Heart left ventricle (tissue), 16 donors: ENCODE data around the gene RAB6B. TPM values are rescaled to one million over a fixed set of nuclear protein-coding genes. Genes with fewer than 3 reads are reported as not detected.

Experiments
- ATAC-seq, 4 donors: fragments of 200-7000 bp; cut with Tn5 transposase; one replicate each; pipeline ENCODE4 v1.9.1; 2020 to 2022; ENCODE audit warnings: moderate library complexity in 4 of 4, mild to moderate bottlenecking in 3 of 4, moderate number of reproducible peaks in 1 of 4
- DNase-seq, 5 donors: peaks; one replicate each; pipeline ENCODE4 v3.0.0-alpha.2; 2020
- H3K27ac ChIP-seq, 12 donors: fragments of 200-600 bp; sonication (generic) in 4 of 12; one replicate each; pipeline versions ENCODE4 v1.5.0 to v1.8.0; 2016 to 2022; ENCODE audit warnings: mild to moderate bottlenecking in 2 of 12
- H3K27me3 ChIP-seq, 9 donors: fragments of 200-600 bp; sonication (generic) in 2 of 9; one replicate each; pipeline versions ENCODE4 v1.5.1 to v1.8.0; 2016 to 2022; ENCODE audit warnings: mild to moderate bottlenecking in 3 of 9
- H3K36me3 ChIP-seq, 9 donors: fragments of 200-600 bp; sonication (generic) in 2 of 9; one replicate each; pipeline versions ENCODE4 v1.5.0 to v1.8.0; 2018 to 2022; ENCODE audit warnings: mild to moderate bottlenecking in 2 of 9
- H3K4me1 ChIP-seq, 12 donors: fragments of 200-600 bp; sonication (generic) in 4 of 12; one replicate each; pipeline versions ENCODE4 v1.5.0 to v1.8.0; 2016 to 2022; ENCODE audit warnings: mild to moderate bottlenecking in 3 of 12
- H3K4me3 ChIP-seq, 12 donors: fragments of 200-600 bp; sonication (generic) in 4 of 12; one replicate each; pipeline versions ENCODE4 v1.5.0 to v1.8.0; 2017 to 2022; ENCODE audit warnings: mild to moderate bottlenecking in 9 of 12, moderate library complexity in 4 of 12
- H3K9me3 ChIP-seq, 12 donors: fragments of 200-600 bp; sonication (generic) in 4 of 12; one replicate each; pipeline versions ENCODE4 v1.5.0 to v1.8.0; 2016 to 2022; ENCODE audit warnings: mild to moderate bottlenecking in 1 of 12
- CTCF ChIP-seq, 12 donors: fragments of 200-600 bp; sonication (generic) in 4 of 12; IDR thresholded peaks; one replicate each; pipeline versions ENCODE4 v1.5.0 to v1.8.0; 2018 to 2022; ENCODE audit warnings: antibody characterized with exemption in 12 of 12, mild to moderate bottlenecking in 5 of 12
- POLR2A ChIP-seq, 2 donors: fragments of 450-650 bp; IDR thresholded peaks; one replicate each; pipeline ENCODE4 v1.6.1; 2017; ENCODE audit warnings: antibody characterized with exemption in 2 of 2, mild to moderate bottlenecking in 2 of 2, moderate library complexity in 2 of 2
- WGBS, 4 donors: extraction: QIAGEN DNeasy Blood & Tissue Kit in 2 of 4; methylation state at CpG; one replicate each; pipeline versions ENCODE4 v1.1.5 to v1.1.7; 2013 to 2018; 5-methylcytosine and 5-hydroxymethylcytosine counted together
- intact Hi-C, 10 donors: fragments of 100-400 bp; cut with DNase I; formaldehyde crosslinking; loops; one replicate each; pipeline versions ENCODE4 v1.11.1 to v1.14.2; 2022
- polyA plus RNA-seq, 2 donors: library from polyadenylated mRNA; stranded (reverse); fragments of 200-250 nt; gene quantifications; one replicate each; pipeline ENCODE4 v1.2.3, GENCODE V29; 2013
- total RNA-seq, 9 donors: library from RNA; depleted of rRNA in 2 of 9; stranded (reverse); fragments of >200 nt in 2 of 9; fragmentation: NEBNext Ultra II Directional in 3 of 9; extraction: Animal tissue kit (Norgen Biotek cat#: 25700) in 3 of 9; gene quantifications; one replicate each; pipeline versions ENCODE4 v1.1.0 to v1.2.4, GENCODE V29; 2016 to 2023
- donor health status: ischemic (EF 13 %, LVEDD 7.1; RV severe dilation, severe dysfunction).
- donor health status: healthy with polysubstance abuse.
- donor health status: DM: no; HTN: yes; CAD: no.
- donor health status: DM: no; HTN: no; CAD: no.
- donor health status: ischemic (EF 25% LVEDD 6.9; RV normal size, moderate dysfunction).
- donor health status: ischemic (EF 25% LVEDD 5.7; RV mildly dilated, moderate dysfunction).
- donor health status: healthy.
- donor health status: DM: yes; HTN: yes; CAD: no.
- donor health status: ischemic (EF 35%, LVEDD 5.7; RV mildly dilated, moderate dysfunction).
- donor health status: nonischemic (EF 11% LVEDD 7.7; RV severe dilation, severe dysfunction).
- donor health status: DM: yes; HTN: yes; CAD: no.
- donor health status: PGD.
- donor health status: ischemic (EF 29% LVEDD 5.4; RV normal size, mild dysfunction).
- donor health status: nonischemic (EF 23%, LVEDD 6.1; RV moderate dilation, normal function).

The RAB6B gene
- total and polyA plus RNA-seq, 11 donors: 12.4 to 57.2 (median 43.1) TPM

GRCh38 chr3:133868186-133868585 is 27.5 kb downstream of the RAB6B start:
- no peak overlapping the region for H3K4me3 ChIP-seq
- H3K27me3 ChIP-seq: no peaks in the 10 kb centered on the region
- H3K9me3 ChIP-seq: no peaks in the 10 kb centered on the region
- intact Hi-C loops: loop anchor here in 1 of 10 donors (1.0 kb wide), 1 partner anchor 24 kb away; no protein-coding TSS in a partner anchor
- peak in 3 of 4 donors; percentile 11 to 67 (median 42) for ATAC-seq
- peak overlapping the region in 2 of 12 donors; percentile 29 to 34 for H3K27ac ChIP-seq
- H3K4me1 ChIP-seq: peaks cover 0 to 28% (median 0%) of the 10 kb centered on the region in 12 donors
- no peaks in the 10 kb centered on the region for H3K36me3 ChIP-seq
- 33 to 49% (median 42%) methylated on average over 7 to 8 of the region's 8 CpGs for WGBS, 4 donors
- no peak for DNase-seq
- TF ChIP-seq CTCF (IDR thresholded peaks at IDR 0.05): no peak
- no peak for TF ChIP-seq POLR2A (IDR thresholded peaks at IDR 0.05)

- Histone ChIP-seq H3K4me1 (peaks cover 0 to 32% (median 0%) of the 10 kb centered on the region in 12 donors), H3K4me3 (no peak overlapping the region), H3K27me3 (no peaks in the 10 kb centered on the region), H3K9me3 (no peaks in the 10 kb centered on the region), H3K36me3 (no peaks in the 10 kb centered on the region), H3K27ac (no peak overlapping the region)
- ATAC-seq (no peak), DNase-seq (no peak)
- 95 to 100% (median 98%) methylated on average over 3 of the region's 3 CpGs for WGBS, 4 donors
- intact Hi-C loops: no loop called here
- TF ChIP-seq CTCF (IDR thresholded peaks at IDR 0.05) (no peak), POLR2A (IDR thresholded peaks at IDR 0.05) (no peak)
These were observed 29.5 kb downstream of the RAB6B start for GRCh38 chr3:133866141-133866540.

DNA sequence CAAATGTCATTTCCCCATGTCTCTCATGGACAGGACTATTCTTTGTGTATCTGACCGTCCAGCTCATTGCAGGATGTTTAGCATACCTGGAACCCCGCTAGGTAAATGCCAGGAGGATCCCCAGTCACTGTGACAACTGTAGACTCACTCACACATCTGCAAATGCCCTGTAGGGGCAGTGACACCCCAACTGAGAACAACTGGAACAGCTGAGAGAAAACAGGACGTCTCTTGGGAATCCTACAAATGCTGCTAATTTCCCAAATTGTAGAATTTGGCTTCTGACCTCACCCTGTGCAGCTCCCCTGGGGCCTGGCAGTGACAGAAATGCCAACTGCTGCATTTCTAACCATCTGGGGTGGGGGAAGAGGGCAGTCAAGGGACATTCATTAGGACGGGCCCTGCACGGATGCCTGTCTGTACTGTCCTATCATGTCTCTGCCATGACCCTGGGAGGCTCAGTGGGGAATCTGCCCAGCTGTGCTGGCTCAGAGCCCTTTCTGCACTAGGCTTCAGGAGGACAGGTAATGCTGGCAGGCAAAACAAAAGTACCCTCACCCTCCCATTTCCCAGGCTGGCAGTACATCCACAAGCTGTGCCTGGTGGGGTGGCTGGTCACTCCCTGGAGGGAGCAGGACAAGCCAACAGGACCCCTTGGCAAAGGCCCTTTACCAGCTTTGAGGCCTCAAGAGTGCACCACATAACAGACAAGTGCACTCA is 30.4 kb downstream of the RAB6B start:
- H3K4me1 ChIP-seq: peaks cover 0 to 32% (median 0%) of the 10 kb centered on the region in 12 donors
- intact Hi-C loops: no loop called here
- H3K27me3 ChIP-seq: no peaks in the 10 kb centered on the region
- H3K9me3 ChIP-seq: no peaks in the 10 kb centered on the region
- no peak for TF ChIP-seq POLR2A (IDR thresholded peaks at IDR 0.05)
- no peak for TF ChIP-seq CTCF (IDR thresholded peaks at IDR 0.05)
- H3K36me3 ChIP-seq: no peaks in the 10 kb centered on the region
- DNase-seq (no peak), ATAC-seq (no peak)
- no peak overlapping the region for H3K4me3 ChIP-seq
- WGBS, 4 donors: 71 to 90% (median 77%) methylated on average over 2 to 5 of the region's 5 CpGs
- H3K27ac ChIP-seq: no peak overlapping the region

- peaks cover 0 to 32% (median 0%) of the 10 kb centered on the region in 12 donors for H3K4me1 ChIP-seq
- DNase-seq (no peak), ATAC-seq (no peak)
- H3K27ac ChIP-seq: no peak overlapping the region
- 81 to 89% (median 85%) methylated on average over 7 of the region's 7 CpGs for WGBS, 4 donors
- no peaks in the 10 kb centered on the region for H3K36me3 ChIP-seq
- H3K4me3 ChIP-seq: no peak overlapping the region
- TF ChIP-seq POLR2A (IDR thresholded peaks at IDR 0.05) (no peak), CTCF (IDR thresholded peaks at IDR 0.05) (no peak)
- H3K27me3 ChIP-seq: no peaks in the 10 kb centered on the region
- H3K9me3 ChIP-seq: no peaks in the 10 kb centered on the region
- intact Hi-C loops: no loop called here
These were observed 31.1 kb downstream of the RAB6B start for GRCh38 chr3:133864616-133865015.
